Osteocyte (in vitro differentiated cells): ENCODE measurements around the gene SH2B2. TPM values are rescaled to one million over a fixed set of nuclear protein-coding genes. Genes with fewer than 3 reads are reported as not detected.

Source experiments
- DNase-seq: peaks from one replicate; pipeline ENCODE4 v3.0.0; 2021; ENCODE audit warnings: mixed read lengths; ENCODE audit not compliant: unreplicated experiment; ENCODE audit errors: extremely low spot score
- H3K27ac Mint-ChIP-seq: one replicate; pipeline ENCODE4 v1.8.0; 2021; ENCODE audit warnings: mild to moderate bottlenecking, mixed read lengths; ENCODE audit not compliant: unreplicated experiment
- H3K27me3 Mint-ChIP-seq: one replicate; pipeline ENCODE4 v1.8.0; 2021; ENCODE audit warnings: mixed read lengths; ENCODE audit not compliant: unreplicated experiment
- H3K36me3 Mint-ChIP-seq: one replicate; pipeline ENCODE4 v1.8.0; 2021; ENCODE audit warnings: mixed read lengths; ENCODE audit not compliant: unreplicated experiment
- H3K4me1 Mint-ChIP-seq: one replicate; pipeline ENCODE4 v1.8.0; 2021; ENCODE audit warnings: mixed read lengths; ENCODE audit not compliant: unreplicated experiment
- H3K4me3 Mint-ChIP-seq: one replicate; pipeline ENCODE4 v1.8.0; 2021; ENCODE audit warnings: mild to moderate bottlenecking, moderate library complexity, mixed read lengths; ENCODE audit not compliant: unreplicated experiment
- H3K9me3 Mint-ChIP-seq: one replicate; pipeline ENCODE4 v1.8.0; 2021; ENCODE audit warnings: mixed read lengths; ENCODE audit not compliant: unreplicated experiment
- CTCF ChIP-seq: fragments of 200-600 bp; sonication (generic); IDR thresholded peaks from 2 replicates; pipeline ENCODE4 v1.5.0; 2021; ENCODE audit warnings: antibody characterized with exemption, mild to moderate bottlenecking, moderate library complexity
- total RNA-seq: library from RNA; stranded (reverse); gene quantifications from 2 replicates; pipeline ENCODE4 v1.2.1, GENCODE V29; 2021

The SH2B2 gene
- total RNA-seq, 1 donor from 2014 or later: 8.3 TPM

GRCh38 chr7:102258073-102258748, 28.5 kb upstream of the SH2B2 start:
- Mint-ChIP-seq H3K9me3 (no peaks in the 10 kb centered on the region), H3K4me1 (no peaks in the 10 kb centered on the region)
- no peak for DNase-seq

GRCh38 chr7:102258749-102259107, 27.9 kb upstream of the SH2B2 start:
- Mint-ChIP-seq H3K27ac (no peak overlapping the region), H3K36me3 (peaks cover 3% of the 10 kb centered on the region), H3K4me3 (no peak overlapping the region), H3K4me1 (no peaks in the 10 kb centered on the region), H3K27me3 (no peaks in the 10 kb centered on the region), H3K9me3 (no peaks in the 10 kb centered on the region)
- no peak for DNase-seq
- no peak for TF ChIP-seq CTCF

More at GRCh38 chr7:102258073-102258748, 28.5 kb upstream of the SH2B2 start:
- no peak overlapping the region for H3K4me3 Mint-ChIP-seq
- H3K27ac Mint-ChIP-seq: no peak overlapping the region
- H3K27me3 Mint-ChIP-seq: no peaks in the 10 kb centered on the region
- peaks cover 7% of the 10 kb centered on the region for H3K36me3 Mint-ChIP-seq
- TF ChIP-seq CTCF: no peak

- Mint-ChIP-seq H3K27me3 (no peaks in the 10 kb centered on the region), H3K4me1 (no peaks in the 10 kb centered on the region), H3K4me3 (no peak overlapping the region), H3K27ac (no peak overlapping the region), H3K36me3 (peaks cover 3% of the 10 kb centered on the region), H3K9me3 (no peaks in the 10 kb centered on the region)
- DNase-seq: no peak
- TF ChIP-seq CTCF: no peak
Measured at GRCh38 chr7:102260856-102261255, 25.8 kb upstream of the SH2B2 start.

- no peaks in the 10 kb centered on the region for H3K36me3 Mint-ChIP-seq
- no peak for DNase-seq
- no peak for TF ChIP-seq CTCF
- no peaks in the 10 kb centered on the region for H3K9me3 Mint-ChIP-seq
- no peak overlapping the region for H3K4me3 Mint-ChIP-seq
- H3K27ac Mint-ChIP-seq: no peak overlapping the region
- H3K4me1 Mint-ChIP-seq: no peaks in the 10 kb centered on the region
- no peaks in the 10 kb centered on the region for H3K27me3 Mint-ChIP-seq
Measured at GRCh38 chr7:102261451-102261850, 25.2 kb upstream of the SH2B2 start.

GRCh38 chr7:102262546-102262945, 24.1 kb upstream of the SH2B2 start:
- TF ChIP-seq CTCF: no peak
- H3K27me3 Mint-ChIP-seq: peaks cover 2% of the 10 kb centered on the region
- no peaks in the 10 kb centered on the region for H3K4me1 Mint-ChIP-seq
- H3K9me3 Mint-ChIP-seq: no peaks in the 10 kb centered on the region
- H3K36me3 Mint-ChIP-seq: no peaks in the 10 kb centered on the region
- DNase-seq: no peak
- no peak overlapping the region for H3K4me3 Mint-ChIP-seq
- H3K27ac Mint-ChIP-seq: no peak overlapping the region
